GM19351 (cell line): ENCODE data around the gene PXMP2.
"Not testable (repeated sequence)": the region's sequence is repeated elsewhere in the genome, so short reads cannot be mapped to it uniquely, and the experiment has no call there.

Source experiments
- ATAC-seq: cut with Tn5 transposase; IDR thresholded peaks from one replicate; pipeline ENCODE4 v1.9.1; 2021; ENCODE audit warnings: mild to moderate bottlenecking, moderate library complexity; ENCODE audit not compliant: unreplicated experiment

Gene PXMP2

GRCh38 chr12:132690112-132690511 is 2.7 kb downstream of the PXMP2 start:
- ATAC-seq, result no peak

- not testable (repeated sequence) for ATAC-seq
Observed at GRCh38 chr12:132692030-132692429, 4.6 kb downstream of the PXMP2 start.

- ATAC-seq, result not testable (repeated sequence)
Observed at GRCh38 chr12:132694888-132695287, 7.5 kb downstream of the PXMP2 start.

- ATAC-seq, result no peak
Observed at GRCh38 chr12:132695431-132695830, 8.0 kb downstream of the PXMP2 start.

- no peak for ATAC-seq
Observed at GRCh38 chr12:132698341-132698740, 11.0 kb downstream of the PXMP2 start.

- ATAC-seq, result peak; percentile 57
Observed at GRCh38 chr12:132700212-132700822, 12.9 kb downstream of the PXMP2 start.

- no peak for ATAC-seq
Observed at GRCh38 chr12:132702640-132703039, 15.3 kb downstream of the PXMP2 start.

GRCh38 chr12:132703641-132704040 is 16.3 kb downstream of the PXMP2 start:
- no peak for ATAC-seq

- no peak for ATAC-seq
Observed at GRCh38 chr12:132707241-132707640, 19.9 kb downstream of the PXMP2 start.

- no peak for ATAC-seq
Observed at GRCh38 chr12:132708150-132708549, 20.8 kb downstream of the PXMP2 start.

GRCh38 chr12:132710043-132710404 is 22.6 kb downstream of the PXMP2 start:
- ATAC-seq, result peak; percentile 28

- peak; percentile 86 for ATAC-seq
Observed at GRCh38 chr12:132710405-132711079, 23.2 kb downstream of the PXMP2 start, which contains the start of gene PGAM5. Gene PGAM5 (plus strand): TSS chr12:132710842. CDS start chr12:132710877, 35 bp downstream.

GRCh38 chr12:132711080-132711843 is 23.9 kb downstream of the PXMP2 start:
- peak; percentile 33 for ATAC-seq

GRCh38 chr12:132713123-132713522 is 25.7 kb downstream of the PXMP2 start:
- no peak for ATAC-seq

GRCh38 chr12:132715874-132716273 is 28.5 kb downstream of the PXMP2 start:
- ATAC-seq, result no peak

- no peak for ATAC-seq
Observed at GRCh38 chr12:132716356-132716755, 29.0 kb downstream of the PXMP2 start.

GRCh38 chr12:132717011-132717410 is 29.6 kb downstream of the PXMP2 start:
- ATAC-seq, result no peak

- no peak for ATAC-seq
Observed at GRCh38 chr12:132717531-132718387, 30.4 kb downstream of the PXMP2 start.

- no peak for ATAC-seq
Observed at GRCh38 chr12:132718644-132719043, 31.3 kb downstream of the PXMP2 start.

- no peak for ATAC-seq
Observed at GRCh38 chr12:132719141-132719953, 32.0 kb downstream of the PXMP2 start.
